Suppressor macrophage treated with lipopolysaccharide for 1 hour (primary cell): ENCODE measurements around the gene BPNT1.
"Not testable (repeated sequence)": the region's sequence is repeated elsewhere in the genome, so short reads cannot be mapped to it uniquely, and the experiment has no call there.

ENCODE experiments used
- DNase-seq, 3 donors: peaks; one replicate each; pipeline ENCODE4 v3.0.0-alpha.2; 2020 to 2022

BPNT1 gene, protein sequence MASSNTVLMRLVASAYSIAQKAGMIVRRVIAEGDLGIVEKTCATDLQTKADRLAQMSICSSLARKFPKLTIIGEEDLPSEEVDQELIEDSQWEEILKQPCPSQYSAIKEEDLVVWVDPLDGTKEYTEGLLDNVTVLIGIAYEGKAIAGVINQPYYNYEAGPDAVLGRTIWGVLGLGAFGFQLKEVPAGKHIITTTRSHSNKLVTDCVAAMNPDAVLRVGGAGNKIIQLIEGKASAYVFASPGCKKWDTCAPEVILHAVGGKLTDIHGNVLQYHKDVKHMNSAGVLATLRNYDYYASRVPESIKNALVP

DNA sequence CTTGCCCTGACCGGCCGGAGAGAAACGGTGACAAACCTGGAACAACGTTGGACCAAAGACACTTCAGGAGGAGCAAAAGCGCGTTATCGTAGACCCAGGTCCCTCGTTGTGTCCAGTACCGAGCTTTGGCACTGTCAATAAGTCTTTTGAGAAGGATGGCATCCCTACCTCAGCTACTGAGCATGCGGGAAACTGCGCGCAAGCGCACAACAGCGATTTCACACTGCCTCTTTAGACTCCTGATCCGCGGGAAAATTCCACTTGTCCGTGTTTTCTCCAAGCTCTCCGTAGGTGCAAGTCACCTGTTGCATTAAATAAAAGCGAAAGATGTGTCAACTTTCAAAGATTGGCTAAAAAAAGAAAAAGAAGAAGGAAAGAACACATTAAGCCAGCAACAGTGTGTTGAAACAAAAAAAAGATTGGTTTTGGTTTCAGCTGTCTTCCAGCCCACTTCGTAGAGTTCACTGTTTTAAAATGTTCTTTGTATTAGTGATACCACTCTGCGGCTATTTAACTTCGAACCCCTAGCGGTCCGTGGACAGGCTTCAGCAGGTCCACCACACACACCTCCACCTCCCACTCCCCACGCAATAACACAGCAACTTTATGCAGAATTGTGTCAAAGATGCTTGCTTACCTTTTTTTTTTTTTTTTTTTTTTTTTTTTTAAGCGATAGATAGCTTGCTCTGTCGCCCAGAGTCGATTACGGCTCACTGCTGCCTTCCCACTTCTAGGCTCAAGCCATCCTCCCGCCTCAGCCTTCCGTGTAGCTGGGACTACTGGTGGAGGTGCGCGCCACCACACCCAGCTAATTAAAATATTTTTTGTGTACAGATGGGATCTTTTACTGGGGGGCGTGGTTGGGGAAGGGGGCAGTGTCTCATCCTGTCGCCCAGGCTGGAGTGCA, at the start of gene BPNT1:
Gene BPNT1, minus strand, starts transcription at position 139 of the 907 bp plus-strand sequence. CDS start 9,942 bp downstream, outside the sequence.
- peak; percentile 95 to 97 (median 97) for DNase-seq

DNA sequence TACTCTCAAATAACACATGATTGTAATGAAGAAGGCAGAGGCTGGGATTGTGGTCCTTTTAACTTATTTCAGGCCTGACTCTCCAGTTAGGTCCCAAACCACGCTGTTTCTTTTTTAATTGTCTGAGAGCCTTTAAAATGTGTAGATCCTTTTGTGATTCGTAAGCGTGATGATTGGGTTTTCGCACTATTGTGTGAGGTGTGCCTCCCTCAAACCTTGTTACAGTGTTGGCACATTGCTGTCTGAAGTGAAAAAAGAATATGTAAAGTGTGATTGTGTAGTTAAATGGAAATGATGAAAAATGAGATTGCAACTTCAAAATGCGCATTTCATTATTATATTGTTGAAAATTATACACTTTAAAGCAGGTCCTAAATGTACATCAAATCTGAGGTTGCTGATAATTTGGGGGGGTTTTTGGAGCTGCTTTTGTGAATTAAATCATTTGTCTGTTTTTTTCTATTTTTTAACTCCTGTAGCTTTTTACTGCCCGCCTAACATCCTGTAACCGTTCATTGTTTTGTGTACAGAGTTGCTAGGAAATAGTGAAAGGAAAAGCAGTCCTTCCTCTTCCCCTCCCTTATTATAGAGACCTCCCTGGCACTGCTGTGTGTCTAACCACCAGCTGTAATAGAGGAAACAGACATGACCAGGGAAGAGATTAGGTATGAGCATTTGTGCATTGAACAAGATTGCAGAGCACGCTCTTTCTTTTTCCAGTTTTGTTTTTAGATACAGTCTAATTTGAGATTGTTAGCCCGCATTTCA, 47.6 kb upstream of the BPNT1 start:
- no peak for DNase-seq

DNA sequence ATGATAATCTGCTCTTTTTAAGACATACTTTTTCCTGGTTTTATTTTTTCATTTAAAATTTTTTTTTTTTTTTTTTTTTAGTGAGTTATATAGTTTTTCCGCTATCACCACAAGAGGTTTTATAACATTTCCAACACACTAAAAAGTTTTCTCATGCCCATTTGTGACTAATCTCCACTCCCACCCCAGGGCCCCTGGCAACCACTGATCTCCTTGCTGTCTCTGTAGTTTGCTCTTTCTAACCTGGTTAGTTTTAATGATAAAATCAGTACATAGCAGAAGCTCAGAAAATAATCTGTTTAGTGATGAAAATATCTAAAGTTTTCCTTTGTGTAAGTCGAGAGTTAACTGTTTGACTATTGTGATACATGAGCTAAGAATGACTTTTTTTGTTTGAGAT, 46.2 kb upstream of the BPNT1 start:
- DNase-seq: no peak

DNA sequence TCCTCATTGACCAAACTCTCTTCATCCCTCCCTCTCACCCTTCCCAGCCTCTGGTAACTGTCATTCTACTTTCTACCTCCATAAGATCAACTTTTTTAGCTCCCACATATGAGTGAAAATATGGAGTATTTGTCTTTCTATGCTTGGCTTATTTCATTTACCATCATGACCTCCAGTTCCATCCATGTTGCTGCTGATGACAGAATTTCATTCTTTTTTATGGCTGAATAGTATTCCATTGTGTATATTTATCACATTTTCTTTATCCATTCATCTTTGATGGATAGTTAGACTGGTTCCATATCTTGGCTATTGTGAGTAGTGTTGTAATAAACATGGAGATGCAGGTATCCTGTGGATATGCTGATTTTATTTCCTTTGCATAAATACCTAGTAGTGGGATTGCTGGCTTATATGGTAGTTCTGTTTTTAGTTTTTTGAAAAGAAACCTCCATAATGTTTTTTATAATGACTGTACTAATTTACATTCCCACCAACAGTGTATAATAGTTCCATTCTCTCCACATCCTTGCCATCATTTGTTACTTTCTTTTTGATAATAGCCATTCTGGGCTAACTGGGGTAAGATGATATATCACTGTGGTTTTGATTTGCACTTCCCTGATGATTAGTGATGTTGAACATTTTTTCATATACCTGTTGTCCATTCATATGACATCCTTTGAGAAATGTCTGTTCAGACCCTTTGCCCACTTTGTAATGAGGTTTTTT, 40.1 kb upstream of the BPNT1 start:
- DNase-seq: no peak

DNA sequence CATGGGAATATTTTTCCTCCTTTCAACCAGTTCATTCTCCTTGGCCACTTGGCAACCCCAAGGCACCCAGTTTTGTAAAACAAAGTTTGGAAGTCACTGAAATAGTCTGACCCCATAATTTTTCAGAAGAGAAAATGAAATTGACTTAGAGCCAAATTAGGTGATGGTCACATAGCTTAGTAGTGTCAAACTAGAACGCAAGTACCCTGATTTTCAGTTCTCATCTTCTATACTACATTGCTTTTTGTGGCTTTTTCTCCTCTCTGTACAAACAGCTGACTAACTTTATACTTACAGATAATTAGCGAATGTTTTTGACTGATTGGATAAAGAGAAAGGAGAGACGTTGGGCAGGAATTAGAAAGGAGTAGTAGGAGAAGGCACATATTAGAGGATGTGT, 37.5 kb upstream of the BPNT1 start:
- DNase-seq: no peak

DNA sequence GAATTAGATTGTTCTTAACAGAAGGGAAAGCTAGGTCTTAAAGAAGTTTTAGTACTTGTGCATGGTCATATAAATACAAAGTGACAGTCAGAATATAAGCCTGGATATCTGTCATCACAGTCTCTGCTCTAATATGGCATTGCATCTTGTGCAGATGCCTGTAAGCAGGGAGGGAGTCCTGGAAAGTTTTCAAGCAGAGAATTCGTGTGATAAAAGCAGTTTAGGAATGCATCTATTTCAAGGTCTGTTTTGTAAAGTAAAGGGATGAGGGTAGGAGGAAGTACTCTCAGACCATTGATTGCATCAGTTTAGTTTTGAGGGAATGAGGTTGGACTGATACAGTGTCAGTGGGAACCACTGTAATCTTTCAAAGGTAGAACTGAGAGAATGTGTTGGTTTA, 35.0 kb upstream of the BPNT1 start:
- DNase-seq: peak in 1 of 3 donors; percentile 6

DNA sequence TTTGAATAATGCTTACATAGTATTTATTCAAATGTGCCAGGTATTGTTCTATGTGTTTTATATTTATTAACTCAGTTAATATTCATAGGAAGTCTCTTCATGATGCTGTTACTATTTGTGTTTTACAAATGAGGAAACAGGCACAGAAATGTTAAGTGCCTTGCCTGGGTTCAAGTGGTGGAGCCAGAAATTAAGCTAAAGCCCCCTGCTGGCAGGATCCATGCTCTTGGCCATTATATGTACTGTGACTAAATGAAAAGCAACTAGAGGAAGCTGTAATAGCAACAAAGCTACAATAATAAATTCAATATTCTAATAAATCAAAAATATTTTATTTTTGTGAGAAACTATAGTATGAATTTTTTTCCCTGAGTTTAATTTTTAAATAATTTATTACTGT, 34.3 kb upstream of the BPNT1 start:
- peak; percentile 14 to 22 (median 18) for DNase-seq

DNA sequence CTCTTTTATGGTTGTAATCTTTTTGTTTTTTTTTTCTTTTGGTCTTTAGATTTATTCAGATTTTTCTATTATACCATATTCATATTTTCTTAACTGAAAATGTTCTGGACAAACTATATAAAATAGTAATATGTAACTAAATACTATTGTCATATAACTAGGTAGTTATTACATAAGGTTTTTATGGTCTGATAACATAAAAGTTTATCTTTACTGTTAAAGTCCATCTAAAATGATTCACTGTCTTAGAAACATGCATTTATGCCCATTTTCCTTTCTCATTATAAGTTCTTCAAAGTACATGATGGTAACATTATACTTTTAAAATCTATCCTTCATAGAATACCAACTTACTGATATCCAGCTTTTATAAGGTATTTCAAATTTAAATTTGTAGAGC, 33.5 kb upstream of the BPNT1 start:
- no peak for DNase-seq

DNA sequence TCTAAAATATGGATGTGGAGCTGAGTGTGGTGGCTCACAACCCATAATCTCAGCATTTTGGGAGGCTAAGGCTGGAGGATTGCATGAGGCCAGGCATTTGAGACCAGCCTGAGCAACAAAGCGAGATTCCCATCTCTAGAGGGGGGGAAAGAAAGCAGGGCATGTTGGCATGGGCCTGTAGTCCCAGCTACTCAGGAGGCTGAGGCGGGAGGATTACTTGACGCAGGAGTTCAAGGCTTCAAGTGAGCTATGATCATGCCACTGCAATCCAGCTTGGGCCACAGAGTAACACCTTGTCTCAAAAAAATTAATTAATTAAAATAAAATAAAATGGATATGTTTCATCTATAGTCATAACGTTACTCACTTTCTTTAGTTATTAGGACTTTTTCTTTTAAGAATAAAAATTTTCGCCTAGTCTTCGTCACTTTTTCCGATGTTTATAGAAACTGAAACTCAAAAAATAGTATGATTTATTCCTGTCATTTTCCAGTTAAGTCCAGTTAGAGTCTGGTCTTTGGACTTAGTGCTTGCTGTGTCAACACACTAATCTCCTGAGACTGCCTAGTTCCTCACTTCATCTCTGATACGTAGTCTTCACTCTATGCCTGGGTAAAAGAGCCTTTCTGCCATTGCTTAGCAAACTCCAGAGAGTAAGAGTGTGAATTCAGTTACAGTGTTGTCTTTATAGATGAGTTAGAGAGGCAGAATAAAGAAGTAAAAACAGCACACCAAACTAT, 32.4 kb upstream of the BPNT1 start:
- no peak for DNase-seq

DNA sequence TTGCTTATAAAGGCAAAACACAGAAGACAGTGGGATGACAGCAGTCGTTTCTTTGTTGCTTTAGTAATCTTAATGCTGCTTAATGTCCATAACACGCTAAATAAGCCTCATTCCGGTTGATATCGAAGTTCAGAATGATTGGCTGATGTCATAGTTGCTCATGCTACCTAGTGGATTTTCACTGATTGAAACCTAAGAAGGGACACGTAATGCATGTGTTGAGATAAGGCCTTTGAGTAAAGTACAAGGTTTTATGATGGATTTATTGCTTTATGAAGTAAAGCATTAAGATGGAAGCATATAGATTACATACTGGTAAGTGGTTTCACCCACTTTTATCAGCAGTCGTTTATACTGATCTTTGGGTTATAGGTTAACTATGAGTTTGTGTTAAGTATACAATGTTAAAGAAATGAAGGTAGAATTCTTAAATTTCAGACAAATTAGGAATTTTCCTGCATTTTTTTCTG, 29.5 kb upstream of the BPNT1 start:
- no peak for DNase-seq

DNA sequence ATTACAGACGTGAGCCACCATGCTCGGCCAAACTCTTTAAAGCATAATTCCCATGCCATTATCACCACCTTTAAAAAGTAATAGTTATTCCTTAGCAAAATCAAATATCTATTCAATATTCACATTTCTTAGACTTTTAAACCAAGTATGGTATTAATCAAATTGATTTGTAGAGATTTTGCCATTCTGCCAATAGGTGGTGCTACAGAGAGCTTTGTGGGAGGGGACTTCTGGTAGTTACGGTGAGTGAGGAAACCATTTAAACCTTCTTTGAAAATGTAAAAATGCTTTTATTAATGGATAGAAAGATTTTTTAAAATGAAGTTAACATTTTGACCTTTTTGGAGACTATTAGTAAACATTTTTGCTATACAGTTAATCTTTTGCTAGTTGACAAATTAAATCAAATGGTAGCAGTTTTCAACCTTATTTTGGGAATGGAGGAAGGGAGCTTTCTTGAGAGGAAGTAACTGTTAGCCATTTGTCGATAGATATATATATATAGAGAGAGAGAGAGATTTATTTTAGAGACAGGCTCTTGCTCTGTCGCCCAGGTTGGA, 23.6 kb upstream of the BPNT1 start:
- peak; percentile 51 to 66 (median 59) for DNase-seq

DNA sequence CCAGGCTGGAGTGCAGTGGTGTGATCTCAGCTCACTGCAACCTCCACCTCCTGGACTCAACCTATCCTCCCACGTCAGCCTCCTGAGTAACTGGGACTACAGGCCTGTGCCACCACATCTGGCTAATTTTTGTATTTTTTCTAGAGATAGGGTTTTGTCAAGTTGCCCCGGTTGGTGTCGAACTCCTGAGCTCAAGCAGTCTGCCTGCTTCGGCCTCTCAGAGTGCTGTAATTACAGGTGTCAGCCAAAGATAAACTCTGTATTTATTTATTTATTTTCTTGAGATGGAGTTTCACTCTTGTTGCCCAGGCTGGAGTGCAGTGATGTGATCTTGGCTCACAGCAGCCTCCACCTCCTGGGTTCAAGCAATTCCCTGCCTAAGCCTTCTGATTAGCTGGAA, 23.0 kb upstream of the BPNT1 start:
- DNase-seq: not testable (repeated sequence)

DNA sequence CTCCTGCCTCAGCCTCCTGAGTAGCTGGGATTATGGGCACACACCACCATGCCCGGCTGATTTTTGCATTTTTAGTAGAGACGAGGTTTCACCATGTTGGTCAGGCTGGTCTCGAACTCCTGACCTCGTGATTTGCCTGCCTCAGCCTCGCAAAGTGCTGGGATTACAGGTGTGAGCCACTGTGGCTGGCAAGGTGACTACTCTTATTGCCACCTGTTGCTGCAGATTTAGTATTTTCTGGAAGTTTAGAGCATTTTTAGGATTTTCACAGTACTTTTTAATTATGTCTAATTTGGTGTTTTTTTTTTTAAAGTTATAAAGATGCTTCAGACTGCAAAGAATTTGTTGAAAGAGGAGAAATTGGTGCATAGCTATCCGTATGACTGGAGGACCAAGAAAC, 20.9 kb upstream of the BPNT1 start:
- not testable (repeated sequence) for DNase-seq

DNA sequence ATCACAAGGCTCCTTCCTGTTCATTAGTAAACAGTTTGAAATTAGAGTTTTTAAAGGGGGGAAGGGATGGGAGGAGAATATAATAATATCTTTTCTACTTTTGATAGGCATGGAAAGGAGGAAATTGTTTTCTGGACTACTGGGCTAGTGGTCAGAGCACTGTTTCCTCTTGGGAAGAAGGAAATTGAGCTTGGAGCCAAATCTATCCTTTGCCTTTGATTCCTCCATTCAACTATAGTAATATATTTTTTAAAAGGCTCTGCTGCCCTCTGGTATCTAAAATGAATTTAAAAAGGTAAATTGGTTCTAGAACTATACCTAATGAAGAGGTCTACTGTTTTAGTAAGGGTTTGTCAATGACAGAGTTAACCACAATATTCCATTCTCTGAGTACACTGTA, 10.2 kb upstream of the BPNT1 start:
- DNase-seq: no peak

DNA sequence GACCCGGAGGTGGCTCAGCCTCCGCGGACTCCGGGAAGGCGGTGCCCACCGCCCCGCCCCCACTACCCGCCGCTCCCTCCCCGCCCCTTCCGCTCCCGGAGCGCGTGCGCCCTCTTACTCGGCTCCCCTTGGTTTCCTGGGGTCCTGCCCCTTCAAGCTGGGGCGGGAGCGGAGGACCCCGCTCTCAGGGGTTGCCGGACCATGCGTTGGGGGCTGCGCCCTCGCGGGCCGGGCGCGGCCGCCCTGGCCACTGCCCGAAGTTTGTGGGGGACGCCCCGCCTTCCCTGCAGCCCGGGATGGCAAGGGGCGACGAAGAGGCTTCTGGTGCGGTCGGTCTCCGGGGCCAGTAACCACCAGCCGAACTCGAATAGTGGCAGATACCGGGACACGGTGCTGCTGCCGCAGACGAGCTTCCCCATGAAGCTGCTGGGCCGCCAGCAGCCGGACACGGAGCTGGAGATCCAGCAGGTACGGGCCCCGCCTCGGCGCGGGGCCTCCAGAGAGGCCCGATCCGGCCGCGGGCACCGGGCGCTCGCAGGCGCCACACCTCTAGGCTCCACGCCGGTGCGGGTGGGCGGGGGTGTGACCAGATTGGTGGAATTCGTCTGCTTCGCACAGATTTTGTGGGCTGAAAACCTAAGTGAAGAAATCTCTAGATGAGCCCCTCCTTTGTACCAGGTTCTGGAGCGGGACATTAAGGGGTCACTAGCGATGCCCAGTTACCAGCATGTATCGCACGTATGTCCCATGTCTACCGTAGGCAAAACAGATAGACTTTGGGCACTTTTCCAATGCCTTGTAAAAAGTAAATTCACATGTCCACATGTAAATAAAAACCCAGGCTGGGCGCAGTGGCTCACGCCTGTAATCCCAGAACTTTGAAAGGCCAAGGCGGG, 4.7 kb upstream of the BPNT1 start, which contains the start of gene IARS2:
Gene IARS2, plus strand, starts transcription at position 117 of the 896 bp plus-strand sequence. Its CDS starts 85 bp downstream, at position 202.
- DNase-seq: peak; percentile 87 to 96 (median 93)

DNA sequence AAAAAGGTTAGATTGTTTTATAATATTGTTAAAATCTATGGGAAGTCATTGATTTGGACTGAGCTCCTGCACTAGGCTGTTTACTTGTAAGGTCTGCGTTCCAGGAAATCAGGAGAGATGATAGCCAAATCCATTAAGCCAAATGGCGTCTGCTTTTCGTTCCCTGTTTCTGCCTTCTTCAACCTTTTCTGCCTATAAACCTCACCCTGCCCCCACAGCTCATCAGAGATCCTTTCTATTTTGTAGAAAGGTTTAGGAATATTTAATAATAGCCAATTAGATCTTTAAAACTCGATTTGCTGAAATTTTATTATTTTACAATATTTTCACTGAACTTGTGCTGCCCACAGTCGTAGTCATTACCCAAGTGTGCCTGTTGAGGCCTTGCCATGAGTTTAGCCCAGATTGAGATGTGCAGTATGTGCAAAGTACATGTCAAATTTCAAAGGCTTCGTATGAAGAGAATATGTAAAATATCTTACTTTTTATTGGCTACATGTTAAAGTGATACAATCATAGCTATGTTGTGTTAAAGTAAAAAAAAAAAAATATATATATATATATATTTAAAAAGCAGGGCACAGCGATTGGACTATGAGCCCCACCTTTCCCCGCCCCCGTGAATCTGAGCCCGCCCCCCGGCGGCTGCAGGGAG, 3.9 kb upstream of the BPNT1 start:
- no peak for DNase-seq

DNA sequence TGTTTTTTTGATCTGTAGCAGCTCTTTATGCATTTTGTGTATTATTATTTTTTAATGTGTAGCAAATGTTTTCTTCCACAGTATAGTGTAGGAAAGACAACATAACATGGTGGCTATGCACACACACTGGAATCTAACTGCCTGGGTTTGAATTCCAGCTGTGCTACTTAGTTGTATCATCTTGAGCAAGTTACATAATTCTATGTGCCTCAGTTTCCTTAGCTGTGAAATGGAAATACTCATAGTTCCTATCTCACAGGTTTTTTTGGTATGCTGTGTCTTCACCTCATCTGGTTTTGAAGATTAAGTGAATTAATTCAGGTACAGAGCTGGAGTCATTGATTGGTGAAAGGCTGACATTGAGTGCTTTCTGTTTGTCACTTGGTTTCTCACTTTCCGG, 3.1 kb upstream of the BPNT1 start:
- no peak for DNase-seq

DNA sequence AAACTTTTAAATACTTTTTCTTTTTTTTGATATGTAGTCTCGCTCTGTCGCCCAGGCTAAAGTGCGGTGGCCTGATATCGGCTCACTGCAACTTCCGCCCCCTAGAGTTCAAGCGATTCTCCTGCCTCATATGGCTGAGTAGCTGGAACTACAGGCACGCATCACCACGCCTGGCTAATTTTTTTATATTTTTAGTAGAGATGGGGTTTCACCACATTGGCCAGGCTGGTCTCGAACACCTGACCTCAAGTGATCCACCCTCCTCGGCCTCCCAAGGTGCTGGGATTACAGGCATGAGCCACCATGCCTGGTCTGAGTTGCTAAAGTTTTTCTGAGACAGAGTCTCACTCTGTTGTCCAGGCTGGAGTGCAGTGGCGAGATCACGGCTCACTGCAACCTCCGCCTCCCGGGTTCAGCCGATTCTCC, 3.3 kb downstream of the BPNT1 start:
- DNase-seq: not testable (repeated sequence)

DNA sequence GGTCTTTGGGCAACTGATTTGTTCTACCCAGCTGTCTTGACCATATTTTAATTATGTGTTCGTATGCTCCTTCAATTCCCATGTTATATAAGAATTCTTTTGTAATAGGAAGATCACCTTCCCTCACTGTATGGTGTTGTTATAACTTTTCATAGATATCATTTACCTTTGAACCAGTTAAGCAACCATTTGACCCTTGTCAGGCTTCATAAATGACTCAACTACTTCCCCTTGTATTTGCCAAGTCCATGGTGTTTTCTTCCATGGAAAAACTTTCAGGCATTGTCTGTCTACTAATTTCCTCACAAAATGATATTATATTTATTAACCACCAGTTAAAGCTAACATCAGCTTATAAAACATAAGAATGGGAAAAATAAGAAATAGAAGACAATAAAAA, 5.1 kb downstream of the BPNT1 start:
- peak in 2 of 3 donors; percentile 22 to 26 for DNase-seq
